ENCODE measurements around the gene XCL2. TPM values are rescaled to one million over a fixed set of nuclear protein-coding genes. Genes with fewer than 3 reads are reported as not detected.

Gene XCL2
- total RNA-seq, 1 experiment from 2014 or later: not detected

DNA sequence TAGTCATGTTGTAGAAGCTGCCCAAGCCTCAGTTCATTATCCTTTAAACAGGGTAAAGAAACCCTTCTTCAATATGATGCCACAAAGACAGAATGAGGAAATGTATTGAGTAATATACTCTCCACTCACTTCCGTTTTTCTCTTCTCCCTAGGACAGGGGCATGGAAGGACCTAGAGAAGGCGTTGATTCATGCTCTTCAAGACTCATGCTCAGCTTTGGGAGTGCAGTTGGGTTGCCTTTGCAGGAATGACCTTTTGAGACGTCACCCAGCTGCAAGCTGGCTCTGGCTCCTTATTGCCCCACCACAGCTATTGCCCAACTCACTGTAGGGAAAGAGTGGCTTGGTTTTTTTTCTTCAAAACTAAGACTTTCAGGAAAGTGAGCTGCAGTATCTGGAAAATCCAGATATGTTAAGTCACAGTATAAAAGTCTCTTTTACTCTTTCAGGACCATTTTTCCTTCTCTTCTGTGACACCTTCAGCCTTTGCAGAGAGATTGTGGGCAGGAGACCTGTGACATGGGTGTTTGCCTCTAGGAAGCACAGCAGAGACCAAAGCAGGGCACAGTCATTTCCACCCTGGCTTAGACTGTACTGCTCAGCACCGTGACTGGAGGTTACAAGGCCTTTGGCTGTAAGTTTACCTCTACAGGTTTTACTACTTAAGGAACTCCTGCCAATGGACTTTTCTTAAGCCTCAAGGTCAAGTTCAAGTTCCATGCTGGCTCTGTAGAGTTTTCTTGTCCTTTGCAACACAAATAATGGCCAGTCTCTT, 39.5 kb downstream of the XCL2 start:
- Mint-ChIP-seq H3K4me3 (ENCODE audit: low read depth, unreplicated experiment) (no peak overlapping the region), H3K36me3 (ENCODE audit: insufficient read depth, unreplicated experiment) (no peaks in the 10 kb centered on the region), H3K27me3 (ENCODE audit: unreplicated experiment) (no peaks in the 10 kb centered on the region), H3K27ac (ENCODE audit: unreplicated experiment) (no peak overlapping the region), H3K4me1 (ENCODE audit: low read depth, unreplicated experiment) (peaks cover 26% of the 10 kb centered on the region), H3K9me3 (ENCODE audit: low read depth, unreplicated experiment) (peaks cover 6% of the 10 kb centered on the region)
- TF ChIP-seq, protein P1, sequence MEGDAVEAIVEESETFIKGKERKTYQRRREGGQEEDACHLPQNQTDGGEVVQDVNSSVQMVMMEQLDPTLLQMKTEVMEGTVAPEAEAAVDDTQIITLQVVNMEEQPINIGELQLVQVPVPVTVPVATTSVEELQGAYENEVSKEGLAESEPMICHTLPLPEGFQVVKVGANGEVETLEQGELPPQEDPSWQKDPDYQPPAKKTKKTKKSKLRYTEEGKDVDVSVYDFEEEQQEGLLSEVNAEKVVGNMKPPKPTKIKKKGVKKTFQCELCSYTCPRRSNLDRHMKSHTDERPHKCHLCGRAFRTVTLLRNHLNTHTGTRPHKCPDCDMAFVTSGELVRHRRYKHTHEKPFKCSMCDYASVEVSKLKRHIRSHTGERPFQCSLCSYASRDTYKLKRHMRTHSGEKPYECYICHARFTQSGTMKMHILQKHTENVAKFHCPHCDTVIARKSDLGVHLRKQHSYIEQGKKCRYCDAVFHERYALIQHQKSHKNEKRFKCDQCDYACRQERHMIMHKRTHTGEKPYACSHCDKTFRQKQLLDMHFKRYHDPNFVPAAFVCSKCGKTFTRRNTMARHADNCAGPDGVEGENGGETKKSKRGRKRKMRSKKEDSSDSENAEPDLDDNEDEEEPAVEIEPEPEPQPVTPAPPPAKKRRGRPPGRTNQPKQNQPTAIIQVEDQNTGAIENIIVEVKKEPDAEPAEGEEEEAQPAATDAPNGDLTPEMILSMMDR (IDR thresholded peaks at IDR 0.05; ENCODE audit: unreplicated experiment): no peak
- DNase-seq: no peak
- intact Hi-C loops (cut with micrococcal nuclease; ENCODE audit: unreplicated experiment): no loop called here
- CTCF ChIA-PET: no interaction called here
- no TSS peak for BruUV-seq (replicated peaks)

DNA sequence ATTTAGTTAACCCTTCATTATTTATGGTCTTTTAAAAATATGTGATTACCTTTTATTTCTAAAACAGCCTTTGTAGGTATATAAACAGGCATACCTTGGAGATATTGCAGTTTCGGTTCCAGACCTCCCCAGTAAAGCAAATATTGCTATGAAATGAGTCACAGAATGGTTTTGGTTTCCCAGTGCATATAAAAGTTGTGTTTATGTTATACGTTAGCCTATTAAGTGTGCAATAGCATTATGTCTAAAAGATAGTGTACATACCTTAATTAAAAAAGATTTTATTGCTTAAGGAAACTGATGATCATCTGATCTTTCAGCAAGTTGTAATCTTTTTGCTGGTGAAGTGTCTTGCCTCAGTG, 44.1 kb downstream of the XCL2 start:
- intact Hi-C loops (cut with micrococcal nuclease; ENCODE audit: unreplicated experiment): loop anchor here (5.0 kb wide), 1 partner anchor 868 kb away; the partner anchor contains the start of genes BLZF1 and NME7

DNA sequence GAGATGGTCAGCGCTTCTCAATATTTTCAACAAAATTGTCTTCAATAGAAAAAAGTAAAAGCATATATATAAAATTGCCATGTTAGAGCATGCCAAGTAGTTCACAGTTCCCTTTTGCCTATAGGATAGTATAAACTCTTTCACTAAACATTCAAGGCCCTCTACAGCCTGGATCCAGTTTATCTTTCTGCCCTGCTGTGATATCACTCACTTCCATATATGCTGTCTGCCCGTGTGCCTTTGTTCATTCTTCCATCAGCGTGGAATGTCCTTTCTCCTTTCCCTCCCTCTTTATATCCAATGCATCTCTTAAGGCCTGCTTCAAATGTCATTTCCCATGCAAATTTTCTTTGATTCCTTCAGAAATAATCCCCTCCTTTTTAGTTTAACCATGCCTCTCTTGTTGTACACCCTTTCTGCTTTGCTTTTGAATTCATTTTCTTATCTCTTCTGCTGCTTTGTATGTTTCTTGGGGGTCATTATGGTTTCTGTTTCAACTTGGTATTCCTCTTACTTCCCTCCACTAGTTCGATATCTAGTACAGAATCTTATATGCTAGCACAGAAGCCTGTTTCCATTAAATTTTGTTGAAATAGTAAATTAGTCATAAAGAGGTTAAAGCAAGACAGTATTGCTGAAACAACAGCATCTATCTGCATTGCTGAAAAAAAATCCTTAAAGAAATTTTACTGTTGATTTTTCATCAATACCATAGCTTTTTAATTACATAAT, 44.7 kb downstream of the XCL2 start:
- CTCF ChIA-PET: interaction anchor here (0.6 kb wide), 1 partner anchor 39 kb away, joined by 3 read pairs; no protein-coding TSS in a partner anchor
- Mint-ChIP-seq H3K36me3 (ENCODE audit: insufficient read depth, unreplicated experiment) (peaks cover 4% of the 10 kb centered on the region), H3K4me1 (ENCODE audit: low read depth, unreplicated experiment) (peaks cover 64% of the 10 kb centered on the region), H3K27me3 (ENCODE audit: unreplicated experiment) (no peaks in the 10 kb centered on the region), H3K27ac (ENCODE audit: unreplicated experiment) (peak overlapping the region; percentile 36), H3K4me3 (ENCODE audit: low read depth, unreplicated experiment) (no peak overlapping the region), H3K9me3 (ENCODE audit: low read depth, unreplicated experiment) (peaks cover 4% of the 10 kb centered on the region)
- TF ChIP-seq, protein P1 (IDR thresholded peaks at IDR 0.05; ENCODE audit: unreplicated experiment): no peak
- no TSS peak for BruUV-seq (replicated peaks)
- DNase-seq: no peak
- intact Hi-C loops (cut with micrococcal nuclease; ENCODE audit: unreplicated experiment): loop anchor here (5.0 kb wide), 1 partner anchor 868 kb away; the partner anchor contains the start of genes BLZF1 and NME7

More for the DNA sequence above, 44.1 kb downstream of the XCL2 start:
- no TSS peak for BruUV-seq (replicated peaks)
- no peak for DNase-seq
- Mint-ChIP-seq H3K9me3 (ENCODE audit: low read depth, unreplicated experiment) (peaks cover 4% of the 10 kb centered on the region), H3K4me3 (ENCODE audit: low read depth, unreplicated experiment) (no peak overlapping the region), H3K4me1 (ENCODE audit: low read depth, unreplicated experiment) (peaks cover 64% of the 10 kb centered on the region), H3K36me3 (ENCODE audit: insufficient read depth, unreplicated experiment) (peaks cover 4% of the 10 kb centered on the region), H3K27ac (ENCODE audit: unreplicated experiment) (peak overlapping the region; percentile 36), H3K27me3 (ENCODE audit: unreplicated experiment) (no peaks in the 10 kb centered on the region)
- CTCF ChIA-PET: no interaction called here
- TF ChIP-seq, protein P1 (IDR thresholded peaks at IDR 0.05; ENCODE audit: unreplicated experiment): no peak

DNA sequence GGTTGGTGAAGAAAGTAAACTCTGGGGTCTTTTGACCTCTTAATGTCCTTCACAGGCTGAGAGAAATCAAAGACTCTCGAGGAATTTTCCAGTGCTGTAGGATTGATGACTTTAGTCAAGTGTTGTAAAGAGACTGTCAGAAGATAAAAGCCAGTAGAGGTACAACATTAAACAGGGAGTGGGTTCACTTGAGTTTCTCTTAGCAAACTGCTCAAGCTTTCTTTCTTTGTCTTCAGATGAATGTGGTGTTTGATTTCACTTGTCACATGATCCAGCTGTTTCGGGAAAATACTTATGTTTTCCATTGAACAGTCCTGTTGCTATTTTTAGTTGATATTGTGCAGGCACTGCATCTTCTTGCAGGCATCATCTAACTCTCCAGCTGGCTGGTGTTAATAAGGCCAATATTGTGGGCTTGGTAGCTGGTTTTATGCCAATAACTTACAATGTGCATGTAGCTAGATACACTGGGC, 45.6 kb downstream of the XCL2 start:
- BruUV-seq (replicated peaks): no TSS peak
- Mint-ChIP-seq H3K9me3 (ENCODE audit: low read depth, unreplicated experiment) (no peaks in the 10 kb centered on the region), H3K27me3 (ENCODE audit: unreplicated experiment) (no peaks in the 10 kb centered on the region), H3K36me3 (ENCODE audit: insufficient read depth, unreplicated experiment) (peaks cover 4% of the 10 kb centered on the region), H3K27ac (ENCODE audit: unreplicated experiment) (no peak overlapping the region), H3K4me3 (ENCODE audit: low read depth, unreplicated experiment) (no peak overlapping the region), H3K4me1 (ENCODE audit: low read depth, unreplicated experiment) (peaks cover 64% of the 10 kb centered on the region)
- intact Hi-C loops (cut with micrococcal nuclease; ENCODE audit: unreplicated experiment): loop anchor here (5.0 kb wide), 1 partner anchor 869 kb away; the partner anchor contains the start of genes BLZF1 and NME7
- CTCF ChIA-PET: interaction anchor here (0.6 kb wide), 1 partner anchor 38 kb away, joined by 3 read pairs; no protein-coding TSS in a partner anchor
- TF ChIP-seq, protein P1 (IDR thresholded peaks at IDR 0.05; ENCODE audit: unreplicated experiment): no peak
- no peak for DNase-seq

Data from Calu3 (cell line).